NCI-H1092 treated with DMSO at 0.1 percent for 48 hours (cell line): ENCODE results near the gene KCNG1.
A peak's percentile ranks its signal among the peaks of the same experiment; 100 is the strongest.
"Not testable (repeated sequence)": the region's sequence is repeated elsewhere in the genome, so short reads cannot be mapped to it uniquely, and the experiment has no call there.

ENCODE experiments used
- DNase-seq: peaks from one replicate; lab custom pipeline; 2025; lab: John Stamatoyannopoulos, UW

Gene KCNG1

GRCh38 chr20:50981714-50982048 is 41.2 kb downstream of the KCNG1 start:
- DNase-seq, result no peak

- DNase-seq, result peak; percentile 38
Measured at GRCh38 chr20:50980851-50981713, 41.8 kb downstream of the KCNG1 start.

GRCh38 chr20:50980071-50980681 is 42.7 kb downstream of the KCNG1 start:
- no peak for DNase-seq

- DNase-seq, result not testable (repeated sequence)
Measured at GRCh38 chr20:50978533-50978932, 44.4 kb downstream of the KCNG1 start.

GRCh38 chr20:50977066-50978021 is 45.6 kb downstream of the KCNG1 start:
- no peak for DNase-seq

- DNase-seq, result no peak
Measured at GRCh38 chr20:50975701-50976330, 47.1 kb downstream of the KCNG1 start.

- DNase-seq, result no peak
Measured at GRCh38 chr20:50969912-50970311, 53.0 kb downstream of the KCNG1 start.

GRCh38 chr20:50969435-50969834 is 53.5 kb downstream of the KCNG1 start:
- DNase-seq, result no peak

- no peak for DNase-seq
Measured at GRCh38 chr20:50968289-50968688, 54.6 kb downstream of the KCNG1 start.

GRCh38 chr20:50967586-50967985 is 55.3 kb downstream of the KCNG1 start:
- no peak for DNase-seq

- DNase-seq, result no peak
Measured at GRCh38 chr20:50959543-50960126, 63.3 kb downstream of the KCNG1 start.

- DNase-seq, result peak; percentile 95
Measured at GRCh38 chr20:50958615-50959542, 64.0 kb downstream of the KCNG1 start, which contains the start of gene MOCS3. TSS of gene MOCS3 (plus strand) at chr20:50958818. CDS start at chr20:50958843, 25 bp downstream.

- DNase-seq, result no peak
Measured at GRCh38 chr20:50957798-50958614, 64.9 kb downstream of the KCNG1 start, which contains the start of gene DPM1. TSS of gene DPM1 (minus strand) at chr20:50958532. CDS start at chr20:50958523, 9 bp downstream.

GRCh38 chr20:50957276-50957675 is 65.6 kb downstream of the KCNG1 start:
- no peak for DNase-seq

GRCh38 chr20:50953821-50954220 is 69.1 kb downstream of the KCNG1 start:
- DNase-seq, result no peak
